GM19351 (cell line): ENCODE results near the gene NTF3.

Experiments used
- ATAC-seq: cut with Tn5 transposase; IDR thresholded peaks from one replicate; pipeline ENCODE4 v1.9.1; 2021; ENCODE audit warnings: mild to moderate bottlenecking, moderate library complexity; ENCODE audit not compliant: unreplicated experiment

Gene NTF3

GRCh38 chr12:5430641-5431603 lies 986 bp upstream of the NTF3 start:
- ATAC-seq = no peak

- ATAC-seq = no peak
Measured at GRCh38 chr12:5433081-5433844, 1.4 kb downstream of the NTF3 start.

- ATAC-seq = no peak
Measured at GRCh38 chr12:5433845-5434646, 2.1 kb downstream of the NTF3 start.

- ATAC-seq = no peak
Measured at GRCh38 chr12:5434647-5435560, 3.0 kb downstream of the NTF3 start.

- no peak for ATAC-seq
Measured at GRCh38 chr12:5437182-5437583, 5.3 kb downstream of the NTF3 start.

- no peak for ATAC-seq
Measured at GRCh38 chr12:5437589-5437988, 5.7 kb downstream of the NTF3 start.

GRCh38 chr12:5438671-5439200 lies 6.8 kb downstream of the NTF3 start:
- no peak for ATAC-seq

GRCh38 chr12:5439371-5439771 lies 7.5 kb downstream of the NTF3 start:
- ATAC-seq = no peak

- ATAC-seq = no peak
Measured at GRCh38 chr12:5439788-5440300, 7.9 kb downstream of the NTF3 start.

GRCh38 chr12:5440978-5441377 lies 9.1 kb downstream of the NTF3 start:
- ATAC-seq = no peak

- ATAC-seq = no peak
Measured at GRCh38 chr12:5441497-5442236, 9.8 kb downstream of the NTF3 start.

GRCh38 chr12:5442251-5443006 lies 10.5 kb downstream of the NTF3 start:
- no peak for ATAC-seq

- ATAC-seq = no peak
Measured at GRCh38 chr12:5444520-5444919, 12.6 kb downstream of the NTF3 start.

GRCh38 chr12:5447320-5447719 lies 15.4 kb downstream of the NTF3 start:
- ATAC-seq = no peak

- ATAC-seq = no peak
Measured at GRCh38 chr12:5451251-5451650, 19.3 kb downstream of the NTF3 start.

GRCh38 chr12:5452569-5452968 lies 20.7 kb downstream of the NTF3 start:
- no peak for ATAC-seq

GRCh38 chr12:5453466-5453865 lies 21.6 kb downstream of the NTF3 start:
- no peak for ATAC-seq

- no peak for ATAC-seq
Measured at GRCh38 chr12:5455045-5455444, 23.1 kb downstream of the NTF3 start.
